HepG2 (cell line): Measurements from ENCODE around the gene RPS13.
"Not testable (repeated sequence)": the region's sequence is repeated elsewhere in the genome, so short reads cannot be mapped to it uniquely, and the experiment has no call there.

ENCODE experiments used
- ZNF558 ChIP-seq: sonication (generic); formaldehyde crosslinking; IDR thresholded peaks from 2 replicates; pipeline ENCODE4 v1.9.0; 2022; ENCODE audit warnings: mild to moderate bottlenecking, missing genetic modification reagents, borderline replicate concordance
- TF ChIP-seq, protein P1 (sequence below): sonication (generic); formaldehyde crosslinking; IDR thresholded peaks from 2 replicates; pipeline ENCODE4 v1.4.0; 2020; ENCODE audit warnings: missing genetic modification reagents

GRCh38 chr11:17107745-17108144 is 30.3 kb upstream of the RPS13 start:
- not testable (repeated sequence) for TF ChIP-seq ZNF558 (CRISPR knock-in tag)
- TF ChIP-seq, protein P1, sequence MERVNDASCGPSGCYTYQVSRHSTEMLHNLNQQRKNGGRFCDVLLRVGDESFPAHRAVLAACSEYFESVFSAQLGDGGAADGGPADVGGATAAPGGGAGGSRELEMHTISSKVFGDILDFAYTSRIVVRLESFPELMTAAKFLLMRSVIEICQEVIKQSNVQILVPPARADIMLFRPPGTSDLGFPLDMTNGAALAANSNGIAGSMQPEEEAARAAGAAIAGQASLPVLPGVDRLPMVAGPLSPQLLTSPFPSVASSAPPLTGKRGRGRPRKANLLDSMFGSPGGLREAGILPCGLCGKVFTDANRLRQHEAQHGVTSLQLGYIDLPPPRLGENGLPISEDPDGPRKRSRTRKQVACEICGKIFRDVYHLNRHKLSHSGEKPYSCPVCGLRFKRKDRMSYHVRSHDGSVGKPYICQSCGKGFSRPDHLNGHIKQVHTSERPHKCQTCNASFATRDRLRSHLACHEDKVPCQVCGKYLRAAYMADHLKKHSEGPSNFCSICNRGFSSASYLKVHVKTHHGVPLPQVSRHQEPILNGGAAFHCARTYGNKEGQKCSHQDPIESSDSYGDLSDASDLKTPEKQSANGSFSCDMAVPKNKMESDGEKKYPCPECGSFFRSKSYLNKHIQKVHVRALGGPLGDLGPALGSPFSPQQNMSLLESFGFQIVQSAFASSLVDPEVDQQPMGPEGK (CRISPR knock-in tag), result not testable (repeated sequence)
